ENCODE measurements around the gene ELOVL7.
"Not testable (repeated sequence)": the region's sequence is repeated elsewhere in the genome, so short reads cannot be mapped to it uniquely, and the experiment has no call there.

DNA sequence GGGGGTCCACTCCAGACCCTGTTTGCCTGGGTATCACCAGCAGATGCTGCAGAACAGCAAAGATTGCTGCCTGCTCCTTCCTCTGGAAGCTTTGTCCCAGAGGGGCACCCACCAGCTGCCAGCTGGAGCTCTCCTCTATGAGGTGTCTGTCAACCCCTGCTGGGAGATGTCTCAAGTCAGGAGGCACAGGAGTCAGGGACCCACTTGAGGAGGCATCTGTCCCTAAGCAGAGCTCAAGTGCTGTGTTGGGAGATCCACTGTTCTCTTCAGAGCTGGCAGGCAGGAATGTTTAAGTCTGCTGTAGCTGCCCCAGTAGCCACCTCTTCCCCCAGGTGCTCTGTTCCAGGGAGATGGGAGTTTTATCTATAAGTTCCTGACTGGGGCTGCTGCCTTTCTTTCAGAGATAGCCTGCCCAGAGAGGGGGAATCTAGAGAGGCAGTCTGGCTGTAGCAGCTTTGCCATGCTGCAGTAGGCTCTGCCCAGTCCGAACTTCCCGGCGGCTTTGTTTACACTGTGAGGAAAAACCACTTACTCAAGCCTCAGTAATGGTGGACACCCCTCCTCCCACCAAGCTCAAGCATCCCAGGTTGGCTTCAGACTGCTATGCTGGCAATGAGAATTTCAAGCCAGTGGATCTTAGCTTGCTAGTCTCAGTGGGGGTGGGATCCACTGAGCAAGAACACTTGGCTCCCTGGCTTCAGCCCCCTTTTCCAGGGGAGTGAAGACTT lies 128.7 kb downstream of the ELOVL7 start:
- not testable (repeated sequence) for TF ChIP-seq POLR2A, CTCF, POLR2AphosphoS5, EP300 (IDR thresholded peaks at IDR 0.05)
